Skeletal muscle tissue (tissue), 4 donors: Measurements from ENCODE around the gene TIPARP. TPM values are rescaled to one million over a fixed set of nuclear protein-coding genes. Genes with fewer than 3 reads are reported as not detected.

ENCODE experiments used
- H3K27ac ChIP-seq: one replicate; pipeline ENCODE4 v1.7.0; 2013; ENCODE audit warnings: mild to moderate bottlenecking, low read depth, low read length, inconsistent platforms
- H3K27me3 ChIP-seq, 3 donors: one replicate each; pipeline ENCODE4 v1.7.0; 2013; ENCODE audit warnings: low read length in 3 of 3; ENCODE audit not compliant: control insufficient read depth in 3 of 3, insufficient read depth in 3 of 3
- H3K36me3 ChIP-seq, 3 donors: one replicate each; pipeline ENCODE4 v1.7.0; 2013; ENCODE audit warnings: low read length in 3 of 3; ENCODE audit not compliant: control insufficient read depth in 3 of 3, insufficient read depth in 3 of 3
- H3K4me1 ChIP-seq, 3 donors: one replicate each; pipeline ENCODE4 v1.7.0; 2013; ENCODE audit warnings: low read length in 3 of 3, mild to moderate bottlenecking in 3 of 3; ENCODE audit not compliant: control insufficient read depth in 3 of 3, insufficient read depth in 3 of 3
- H3K4me3 ChIP-seq, 3 donors: one replicate each; pipeline ENCODE4 v1.7.0; 2013; ENCODE audit warnings: low read length in 3 of 3
- H3K9ac ChIP-seq, 3 donors: one replicate each; pipeline ENCODE4 v1.7.0; 2013; ENCODE audit warnings: low read length in 3 of 3, mild to moderate bottlenecking in 3 of 3, moderate library complexity in 2 of 3, low read depth in 1 of 3
- H3K9me3 ChIP-seq, 3 donors: one replicate each; pipeline ENCODE4 v1.7.0; 2013; ENCODE audit warnings: low read length in 3 of 3; ENCODE audit not compliant: control insufficient read depth in 3 of 3
- total RNA-seq: library from RNA; depleted of rRNA; stranded (reverse); fragments of >200 nt; gene quantifications from one replicate; pipeline ENCODE4 v1.2.3, GENCODE V29; 2014
- donor health status: Osteomylitis.

Gene TIPARP, protein sequence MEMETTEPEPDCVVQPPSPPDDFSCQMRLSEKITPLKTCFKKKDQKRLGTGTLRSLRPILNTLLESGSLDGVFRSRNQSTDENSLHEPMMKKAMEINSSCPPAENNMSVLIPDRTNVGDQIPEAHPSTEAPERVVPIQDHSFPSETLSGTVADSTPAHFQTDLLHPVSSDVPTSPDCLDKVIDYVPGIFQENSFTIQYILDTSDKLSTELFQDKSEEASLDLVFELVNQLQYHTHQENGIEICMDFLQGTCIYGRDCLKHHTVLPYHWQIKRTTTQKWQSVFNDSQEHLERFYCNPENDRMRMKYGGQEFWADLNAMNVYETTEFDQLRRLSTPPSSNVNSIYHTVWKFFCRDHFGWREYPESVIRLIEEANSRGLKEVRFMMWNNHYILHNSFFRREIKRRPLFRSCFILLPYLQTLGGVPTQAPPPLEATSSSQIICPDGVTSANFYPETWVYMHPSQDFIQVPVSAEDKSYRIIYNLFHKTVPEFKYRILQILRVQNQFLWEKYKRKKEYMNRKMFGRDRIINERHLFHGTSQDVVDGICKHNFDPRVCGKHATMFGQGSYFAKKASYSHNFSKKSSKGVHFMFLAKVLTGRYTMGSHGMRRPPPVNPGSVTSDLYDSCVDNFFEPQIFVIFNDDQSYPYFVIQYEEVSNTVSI
- 15.7 TPM for total RNA-seq

GRCh38 chr3:156674046-156674910 lies at the start of gene TIPARP:
Gene TIPARP, plus strand, starts transcription at chr3:156674590. Its CDS starts 3,108 bp downstream, at chr3:156677698.
- H3K36me3 ChIP-seq, result peaks cover 0 to 8% (median 8%) of the 10 kb centered on the region in 3 donors
- peak within 1 kb of the TSS; percentile 91 to 93 (median 91) for H3K9ac ChIP-seq
- peak within 1 kb of the TSS; percentile 85 to 92 (median 91) for H3K4me3 ChIP-seq
- peak within 1 kb of the TSS; percentile 92 for H3K27ac ChIP-seq
- no peaks in the 10 kb centered on the region for H3K27me3 ChIP-seq
- H3K9me3 ChIP-seq, result no peaks in the 10 kb centered on the region
- peaks cover 16 to 30% (median 21%) of the 10 kb centered on the region in 3 donors for H3K4me1 ChIP-seq

DNA sequence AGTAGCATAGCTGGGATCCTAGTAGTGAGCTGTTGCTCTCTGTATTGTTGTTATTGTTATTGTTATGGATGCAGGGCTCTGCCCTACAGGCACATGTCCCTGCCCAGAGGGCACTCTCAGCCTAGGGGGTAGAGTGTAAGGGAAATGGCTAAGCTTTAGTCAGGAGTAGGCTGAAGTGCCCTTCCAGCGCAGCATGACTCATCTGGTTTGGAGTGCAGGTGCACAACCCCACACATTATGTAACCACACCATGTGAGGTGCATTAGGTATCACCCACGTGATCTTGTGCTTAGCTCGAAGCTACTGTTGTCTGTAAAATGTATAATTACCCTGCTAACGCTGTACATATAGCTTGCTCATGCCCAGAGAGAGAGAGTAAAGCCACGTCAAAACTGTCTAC lies 48.3 kb upstream of the TIPARP start:
- no peaks in the 10 kb centered on the region for H3K9me3 ChIP-seq
- no peaks in the 10 kb centered on the region for H3K27me3 ChIP-seq
- H3K9ac ChIP-seq, result no peak overlapping the region
- no peak overlapping the region for H3K4me3 ChIP-seq
- no peak overlapping the region for H3K27ac ChIP-seq
- no peaks in the 10 kb centered on the region for H3K36me3 ChIP-seq
- H3K4me1 ChIP-seq, result peaks cover 13 to 27% (median 14%) of the 10 kb centered on the region in 3 donors

- H3K4me1 ChIP-seq, result peaks cover 16 to 31% (median 19%) of the 10 kb centered on the region in 3 donors
- no peak overlapping the region for H3K27ac ChIP-seq
- H3K9me3 ChIP-seq, result no peaks in the 10 kb centered on the region
- no peak overlapping the region for H3K9ac ChIP-seq
- no peaks in the 10 kb centered on the region for H3K27me3 ChIP-seq
- H3K36me3 ChIP-seq, result no peaks in the 10 kb centered on the region
- H3K4me3 ChIP-seq, result no peak overlapping the region
Observed at GRCh38 chr3:156627946-156628569, 46.3 kb upstream of the TIPARP start.

GRCh38 chr3:156628836-156629618 lies 45.4 kb upstream of the TIPARP start:
- H3K27me3 ChIP-seq, result no peaks in the 10 kb centered on the region
- no peak overlapping the region for H3K4me3 ChIP-seq
- H3K4me1 ChIP-seq, result peaks cover 16 to 31% (median 21%) of the 10 kb centered on the region in 3 donors
- no peak overlapping the region for H3K27ac ChIP-seq
- H3K9ac ChIP-seq, result no peak overlapping the region
- H3K9me3 ChIP-seq, result no peaks in the 10 kb centered on the region
- no peaks in the 10 kb centered on the region for H3K36me3 ChIP-seq

DNA sequence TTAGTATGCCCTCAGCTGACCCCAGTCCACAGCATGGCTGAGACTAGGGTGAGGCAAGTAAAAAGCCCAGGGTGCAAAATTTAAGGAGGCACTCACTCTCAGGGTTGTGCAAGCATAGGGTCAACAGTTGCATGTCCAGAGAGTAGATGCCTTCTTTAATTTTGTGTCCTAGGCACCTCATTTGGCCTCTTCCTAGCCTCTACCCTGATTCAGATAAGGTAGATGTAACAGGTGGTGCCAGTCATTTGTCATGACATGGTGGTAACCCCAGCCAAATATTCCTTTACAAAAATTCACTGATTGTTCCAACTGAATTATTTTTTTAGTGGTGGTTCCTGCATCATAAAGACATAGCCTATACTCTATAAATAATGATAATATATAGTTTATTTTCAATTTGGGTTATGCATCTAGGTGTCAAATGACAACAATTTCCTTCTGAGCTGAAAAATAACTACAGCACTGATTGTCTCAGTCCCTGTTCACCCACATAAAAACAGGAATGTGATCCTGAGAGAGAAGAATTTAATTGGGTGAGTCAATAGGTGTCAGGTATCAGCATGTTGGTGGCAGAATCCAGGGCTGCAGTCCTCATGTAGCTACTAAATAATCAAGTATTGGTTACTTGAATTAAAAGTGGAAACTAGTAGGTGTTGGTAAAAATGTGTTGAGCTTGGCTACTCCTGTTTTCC lies 44.2 kb upstream of the TIPARP start:
- Histone ChIP-seq H3K27ac (peak overlapping the region; percentile 59), H3K9ac (no peak overlapping the region), H3K4me3 (peak overlapping the region in 1 of 3 donors; percentile 1)

DNA sequence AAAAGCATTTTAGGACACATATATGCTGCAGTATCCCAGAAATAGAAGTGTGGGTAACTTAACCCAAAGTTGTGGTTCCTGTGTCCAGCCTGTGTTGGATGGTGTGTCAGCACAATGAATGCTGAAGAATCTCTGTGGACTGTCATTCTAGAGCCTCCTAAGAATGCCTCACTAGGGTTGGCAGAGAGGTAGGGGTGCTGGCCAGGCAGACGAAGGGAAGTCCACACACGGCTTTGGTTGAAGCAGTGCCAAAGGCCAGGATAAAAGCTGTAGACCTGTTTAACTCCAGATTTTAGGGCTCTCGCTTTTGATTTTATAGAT lies 43.7 kb upstream of the TIPARP start:
- Histone ChIP-seq H3K27me3 (no peaks in the 10 kb centered on the region), H3K9me3 (no peaks in the 10 kb centered on the region), H3K4me3 (peak overlapping the region in 2 of 3 donors; percentile 1 to 32), H3K27ac (peak overlapping the region; percentile 59), H3K4me1 (peaks cover 16 to 31% (median 21%) of the 10 kb centered on the region in 3 donors), H3K9ac (peak overlapping the region in 1 of 3 donors; percentile 4), H3K36me3 (no peaks in the 10 kb centered on the region)

More for the DNA sequence above, 44.2 kb upstream of the TIPARP start:
- no peaks in the 10 kb centered on the region for H3K36me3 ChIP-seq
- no peaks in the 10 kb centered on the region for H3K9me3 ChIP-seq
- H3K27me3 ChIP-seq, result no peaks in the 10 kb centered on the region
- peaks cover 16 to 31% (median 21%) of the 10 kb centered on the region in 3 donors for H3K4me1 ChIP-seq

DNA sequence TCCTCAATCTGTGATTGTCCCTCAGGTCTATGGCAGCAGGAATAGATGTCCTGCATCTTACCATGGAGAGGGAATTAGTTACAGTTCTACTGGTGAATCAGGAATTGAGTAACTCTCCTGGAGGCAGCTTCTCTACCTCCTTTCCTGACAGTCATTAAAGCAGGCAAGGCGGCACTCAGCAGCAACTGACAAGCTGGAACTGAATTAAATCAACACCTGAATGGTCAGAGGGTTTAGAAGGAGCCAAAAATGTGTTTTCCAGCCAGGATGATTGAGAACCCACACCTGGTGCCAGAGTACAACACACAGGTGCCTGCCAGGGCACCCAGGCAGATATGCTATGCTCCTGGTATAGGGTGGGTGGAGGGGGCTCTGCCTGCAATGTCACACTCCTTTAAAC lies 43.1 kb upstream of the TIPARP start:
- H3K4me1 ChIP-seq, result peaks cover 16 to 26% (median 21%) of the 10 kb centered on the region in 3 donors
- H3K27me3 ChIP-seq, result no peaks in the 10 kb centered on the region
- no peaks in the 10 kb centered on the region for H3K9me3 ChIP-seq
- H3K36me3 ChIP-seq, result no peaks in the 10 kb centered on the region
- no peak overlapping the region for H3K4me3 ChIP-seq
- H3K9ac ChIP-seq, result peak overlapping the region in 1 of 3 donors; percentile 4
- H3K27ac ChIP-seq, result peak overlapping the region; percentile 59

DNA sequence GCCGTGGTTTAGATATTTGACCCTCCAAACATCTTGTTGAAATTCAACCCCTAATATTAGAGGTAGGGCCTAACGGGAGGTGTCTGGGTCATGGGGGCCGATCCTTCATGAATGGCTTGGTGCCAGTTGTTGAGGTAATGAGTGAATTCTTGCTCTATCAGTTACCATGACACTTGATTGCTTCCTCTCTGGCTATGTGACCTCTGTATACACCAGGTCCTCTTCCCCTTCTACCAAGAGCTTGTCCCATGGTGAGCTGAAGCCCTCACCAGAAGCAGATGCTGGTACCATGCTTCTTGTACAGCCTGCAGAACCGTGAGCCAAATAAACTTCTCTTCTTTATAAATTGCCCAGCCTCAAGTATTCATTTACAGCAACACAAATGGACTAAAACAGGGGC lies 41.8 kb upstream of the TIPARP start:
- H3K27ac ChIP-seq, result no peak overlapping the region
- H3K4me1 ChIP-seq, result peaks cover 16 to 26% (median 21%) of the 10 kb centered on the region in 3 donors
- no peaks in the 10 kb centered on the region for H3K9me3 ChIP-seq
- no peaks in the 10 kb centered on the region for H3K36me3 ChIP-seq
- H3K4me3 ChIP-seq, result no peak overlapping the region
- H3K9ac ChIP-seq, result no peak overlapping the region
- H3K27me3 ChIP-seq, result no peaks in the 10 kb centered on the region
